Fibroblast of upper back skin (primary cell): ENCODE measurements around the gene RAB14.
A peak's percentile ranks its signal among the peaks of the same experiment; 100 is the strongest.
"Not testable (repeated sequence)": the region's sequence is repeated elsewhere in the genome, so short reads cannot be mapped to it uniquely, and the experiment has no call there.

ENCODE experiments used
- DNase-seq: peaks from one replicate; pipeline ENCODE4 v3.0.0-alpha.2; 2013

Gene RAB14

DNA sequence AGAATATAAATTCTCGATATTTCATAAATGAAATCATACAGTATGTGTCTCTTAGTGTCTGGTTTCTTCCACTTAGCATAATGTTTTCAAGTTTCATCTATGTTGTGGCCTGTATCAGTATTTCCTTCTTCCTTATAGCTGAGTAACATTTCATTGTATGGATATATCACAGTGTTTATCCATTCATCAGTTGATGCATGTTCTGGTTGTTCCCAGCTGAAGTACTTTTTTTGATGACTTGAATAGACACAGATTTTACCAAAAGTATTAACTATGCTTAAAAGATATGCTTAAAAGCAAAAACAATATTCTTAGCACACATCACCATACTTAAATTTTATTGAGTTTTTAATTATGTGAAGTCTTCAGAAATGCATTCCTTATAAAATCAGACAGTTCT is 12.7 kb downstream of the RAB14 start:
- DNase-seq, result no peak

DNA sequence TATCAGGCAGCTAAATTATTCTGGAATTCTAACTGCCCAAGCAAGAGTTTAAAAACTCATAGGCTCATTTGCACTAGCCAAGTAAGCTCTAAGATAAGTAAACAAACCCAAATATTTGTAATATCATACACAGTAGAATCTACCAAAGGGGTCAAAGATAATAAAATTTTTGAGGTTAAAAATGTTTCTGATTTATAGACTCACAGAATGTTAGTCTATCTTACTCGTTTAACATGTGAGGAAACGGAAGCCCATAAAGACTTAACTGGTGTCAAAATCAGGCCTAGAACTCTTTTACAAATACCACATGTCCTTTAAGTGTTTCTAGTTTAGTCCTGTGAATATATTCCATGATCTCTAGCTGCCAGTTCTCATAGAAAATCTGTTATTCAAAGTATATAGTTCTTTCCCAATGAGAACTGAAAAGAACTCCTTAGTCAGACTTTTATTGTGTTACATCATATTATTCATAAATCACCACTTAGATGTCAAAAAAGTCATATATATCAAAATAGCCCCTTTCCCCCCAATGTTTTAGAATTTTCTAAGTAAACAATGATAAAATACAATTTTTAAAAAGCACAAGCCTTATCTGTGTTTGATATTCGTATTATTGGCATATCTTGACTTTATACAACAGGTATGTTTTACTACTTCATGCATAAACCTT is 13.9 kb downstream of the RAB14 start:
- no peak for DNase-seq

DNA sequence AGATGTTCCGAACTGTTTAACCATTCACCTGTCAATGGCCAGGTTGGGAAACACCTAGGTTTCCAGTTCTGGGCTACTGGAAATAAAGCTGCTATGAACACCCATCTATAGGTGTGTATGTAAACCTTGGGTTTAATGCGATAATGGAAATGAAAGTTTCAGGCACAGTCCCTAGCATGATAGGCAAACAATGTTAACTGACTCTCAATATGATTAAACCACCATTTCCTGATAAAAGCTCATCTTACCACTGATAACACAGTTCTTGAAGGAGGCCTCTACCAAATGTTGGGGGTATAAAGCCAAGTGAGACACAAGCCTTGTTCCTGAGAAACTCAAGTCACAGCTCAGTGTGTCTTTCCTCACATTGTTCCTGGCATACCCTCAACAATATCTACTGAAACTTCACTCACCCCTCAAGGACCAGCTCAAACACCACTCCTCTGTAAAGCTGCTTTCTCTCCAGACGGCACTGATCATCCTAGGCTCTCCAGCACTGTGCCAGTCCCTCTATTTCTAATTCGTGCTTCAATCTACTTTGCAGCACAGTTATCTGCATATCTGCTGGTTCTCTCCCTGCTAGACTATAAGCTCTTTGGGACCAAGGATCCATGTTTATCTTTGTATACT is 15.8 kb downstream of the RAB14 start:
- no peak for DNase-seq

DNA sequence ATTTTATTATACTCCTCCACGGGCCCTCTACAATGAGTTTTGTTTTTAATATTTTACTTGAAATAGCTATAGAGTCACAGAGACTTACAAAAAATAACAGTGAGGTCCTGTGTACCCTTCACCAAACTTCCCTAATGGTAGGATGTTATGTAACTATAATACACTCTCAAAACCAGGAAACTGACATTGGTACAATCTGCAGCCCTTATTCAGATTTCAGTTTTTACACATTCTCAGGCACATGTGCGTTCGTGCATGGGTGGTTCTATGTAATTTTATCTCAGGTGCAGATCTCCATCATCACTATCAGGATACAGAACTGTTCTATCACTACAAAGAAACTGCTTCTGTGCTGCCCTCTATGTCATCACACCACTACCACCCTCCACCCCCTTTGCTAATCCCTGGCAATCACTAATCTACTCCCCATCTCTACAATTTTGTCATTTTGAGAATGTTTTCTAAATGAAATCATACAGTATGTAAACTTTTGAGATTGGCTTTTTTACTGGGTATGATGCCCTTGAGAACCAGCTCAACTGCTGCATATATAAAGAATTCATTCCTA is 16.4 kb downstream of the RAB14 start:
- DNase-seq, result no peak

DNA sequence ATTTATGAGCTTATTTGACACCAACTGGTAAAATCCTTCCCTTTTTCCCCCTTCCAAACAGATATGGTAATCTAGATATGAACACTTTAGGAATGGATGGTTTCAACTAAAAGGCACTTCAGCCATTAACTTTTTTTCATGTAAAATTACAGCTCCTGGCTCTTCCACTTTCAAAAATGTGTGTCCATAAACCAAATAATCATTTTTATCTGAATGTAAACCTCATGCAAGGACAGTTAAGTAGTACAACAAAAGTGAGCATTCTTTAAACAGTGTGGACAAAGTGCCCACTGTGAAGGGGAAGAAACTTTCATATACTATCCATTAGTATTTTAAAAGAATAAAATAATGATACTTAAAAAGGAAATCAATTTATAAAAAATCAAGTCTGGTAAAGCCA is 17.2 kb downstream of the RAB14 start:
- no peak for DNase-seq

GRCh38 chr9:121183666-121184423 is 17.8 kb downstream of the RAB14 start:
- peak; percentile 14 for DNase-seq

DNA sequence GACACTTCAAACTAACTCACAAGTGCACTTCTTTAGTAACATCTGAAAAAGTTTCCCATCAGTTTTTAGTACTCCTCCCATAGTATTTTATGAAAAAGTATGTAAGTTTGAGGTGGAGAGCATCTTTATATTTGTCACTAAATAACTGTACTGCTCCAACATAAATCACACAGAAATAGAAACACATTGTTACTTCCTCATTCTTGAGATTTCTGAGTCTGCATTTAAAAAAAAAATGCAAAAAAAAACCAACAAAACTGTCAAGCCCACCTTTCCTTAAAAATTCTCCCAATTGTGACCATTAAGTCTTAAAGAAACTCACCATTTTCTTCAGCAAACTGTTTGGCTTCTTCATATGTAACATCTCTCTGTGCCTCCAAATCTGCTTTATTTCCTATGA is 18.7 kb downstream of the RAB14 start:
- DNase-seq, result no peak

GRCh38 chr9:121182101-121182836 is 19.4 kb downstream of the RAB14 start:
- DNase-seq, result no peak

GRCh38 chr9:121179930-121180681 is 21.6 kb downstream of the RAB14 start:
- no peak for DNase-seq

GRCh38 chr9:121179373-121179721 is 22.3 kb downstream of the RAB14 start:
- not testable (repeated sequence) for DNase-seq

- DNase-seq, result no peak
These were observed 22.8 kb downstream of the RAB14 start for GRCh38 chr9:121178676-121179372.

- no peak for DNase-seq
These were observed 28.2 kb downstream of the RAB14 start for GRCh38 chr9:121173501-121173900.

GRCh38 chr9:121172726-121173487 is 28.8 kb downstream of the RAB14 start:
- DNase-seq, result no peak

GRCh38 chr9:121171236-121171635 is 30.4 kb downstream of the RAB14 start:
- no peak for DNase-seq

DNA sequence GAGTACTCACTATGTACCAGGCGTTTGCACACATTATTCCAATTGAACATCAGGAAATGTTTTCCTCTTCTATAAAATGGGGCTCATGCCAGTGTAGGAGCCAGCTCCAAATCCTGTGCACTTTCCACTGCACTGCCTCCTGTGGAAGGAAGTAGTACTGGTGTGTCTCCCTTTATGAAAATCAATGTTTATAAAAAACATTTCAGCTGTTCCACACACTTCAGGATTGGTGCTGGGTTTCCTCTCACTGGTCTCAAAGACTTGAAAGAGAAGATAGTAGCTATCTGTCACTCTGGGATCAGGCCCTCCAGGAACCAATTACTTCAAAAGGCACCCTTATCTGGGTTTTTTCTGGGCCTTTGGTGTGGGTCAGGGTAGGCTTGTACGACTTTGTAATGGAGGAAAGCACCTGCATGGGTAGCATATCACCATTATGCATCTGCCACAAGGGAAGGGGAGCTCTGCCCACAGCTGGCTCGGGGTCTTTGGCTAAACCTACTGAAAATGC is 32.5 kb downstream of the RAB14 start:
- no peak for DNase-seq

GRCh38 chr9:121168052-121168451 is 33.6 kb downstream of the RAB14 start:
- no peak for DNase-seq

GRCh38 chr9:121160025-121160424 is 41.6 kb downstream of the RAB14 start:
- no peak for DNase-seq

DNA sequence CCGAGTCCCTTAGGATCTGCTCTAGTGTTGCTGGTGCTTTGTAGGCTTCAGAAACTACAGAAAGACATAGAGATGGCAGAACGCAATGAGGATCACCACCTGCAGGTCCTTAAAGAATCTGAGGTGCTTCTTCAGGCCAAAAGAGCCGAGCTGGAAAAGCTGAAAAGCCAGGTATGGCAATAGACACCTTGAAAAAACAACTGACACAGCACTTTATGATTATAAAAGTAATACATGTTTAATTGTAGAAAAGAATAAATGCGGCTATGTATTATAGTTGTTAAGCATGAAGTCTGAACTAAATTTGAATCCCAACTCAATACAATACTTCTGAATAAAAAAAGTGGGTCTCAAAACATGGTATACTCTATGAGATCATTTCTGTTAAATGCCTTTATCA is 43.7 kb downstream of the RAB14 start:
- no peak for DNase-seq

DNA sequence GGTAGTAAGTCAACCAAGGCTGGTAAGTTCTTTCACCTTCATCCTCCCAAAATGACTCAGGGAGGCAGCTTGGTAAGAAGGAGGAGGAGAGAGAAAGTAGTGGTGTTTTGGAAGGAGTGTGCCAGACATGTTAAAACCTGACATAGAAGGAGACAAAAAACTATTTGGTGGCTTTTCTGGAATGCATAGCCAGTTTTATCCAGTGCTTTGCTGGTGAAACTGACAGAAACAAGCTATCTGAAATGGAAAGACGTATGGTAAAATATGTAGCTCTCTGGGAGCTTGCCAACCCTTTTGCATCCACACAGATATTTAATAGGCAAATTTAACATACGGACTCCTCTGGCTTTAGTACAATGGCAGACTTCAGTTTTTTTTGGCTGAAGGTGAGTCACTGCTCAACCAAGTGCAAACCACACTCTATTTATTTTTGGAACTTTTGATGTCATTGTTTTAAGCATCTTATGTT is 45.4 kb downstream of the RAB14 start:
- peak; percentile 98 for DNase-seq

DNA sequence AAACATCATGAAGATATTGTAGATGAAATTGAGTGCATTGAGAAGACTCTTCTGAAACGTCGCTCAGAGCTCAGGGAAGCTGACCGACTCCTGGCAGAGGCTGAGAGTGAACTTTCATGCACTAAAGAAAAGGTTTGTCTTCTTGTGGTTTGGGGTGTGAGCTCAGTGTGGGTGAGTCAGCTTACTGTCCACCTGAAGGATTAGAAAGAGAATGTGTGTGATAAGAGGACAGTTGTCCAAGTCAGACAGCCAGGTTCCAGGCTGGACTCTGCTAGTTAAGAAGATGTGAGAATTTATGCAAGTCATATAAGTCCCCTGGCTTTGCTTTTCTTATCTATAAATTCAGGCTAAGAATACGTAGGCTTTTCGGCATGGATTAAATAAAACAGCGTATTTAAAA is 46.9 kb downstream of the RAB14 start:
- DNase-seq, result peak; percentile 10

GRCh38 chr9:121153642-121154041 is 48.0 kb downstream of the RAB14 start:
- DNase-seq, result no peak
